RWPE1 (cell line): ENCODE measurements around the gene CERS3.

Experiments used
- CTCF ChIA-PET: fragments of 350-600 bp; sonication (Branson Sonifier 250); formaldehyde crosslinking; extraction: SDS; loops from one replicate; lab custom pipeline; 2021; lab: Yijun Ruan, JAX
- POLR2A ChIA-PET: fragments of 400-600 bp; formaldehyde crosslinking; extraction: SDS; loops from one replicate; lab custom pipeline; 2020; ENCODE audit warnings: antibody characterized with exemption; ENCODE audit not compliant: low non-redundant PET; lab: Yijun Ruan, JAX
- DNase-seq: peaks from one replicate; pipeline ENCODE4 v3.0.0; 2012; ENCODE audit warnings: low spot score
- H3K27ac ChIP-seq: fragments of 450-650 bp; 2 replicates; pipeline ENCODE4 v1.5.1; 2017
- CTCF ChIP-seq: fragments of 450-650 bp; conservative IDR thresholded peaks from 2 replicates; pipeline ENCODE4 v1.5.1; 2017; ENCODE audit warnings: low read depth, mild to moderate bottlenecking

Gene CERS3

GRCh38 chr15:100400996-100401395 is 127.8 kb downstream of the CERS3 start:
- CTCF ChIA-PET, result no interaction called here
- no peak for DNase-seq
- POLR2A ChIA-PET, result no interaction called here
- TF ChIP-seq CTCF, result no peak
- no peak overlapping the region for H3K27ac ChIP-seq

- H3K27ac ChIP-seq, result no peak overlapping the region
- ChIA-PET CTCF (no interaction called here), POLR2A (no interaction called here)
- TF ChIP-seq CTCF, result no peak
- no peak for DNase-seq
Observed at GRCh38 chr15:100394736-100395440, 133.9 kb downstream of the CERS3 start.

GRCh38 chr15:100393008-100393407 is 135.7 kb downstream of the CERS3 start:
- H3K27ac ChIP-seq, result no peak overlapping the region
- CTCF ChIA-PET, result interaction anchor here (0.5 to 0.6 kb wide), 2 partner anchors 298 to 464 kb away, joined by 3 to 5 read pairs; no protein-coding TSS in a partner anchor
- POLR2A ChIA-PET, result no interaction called here
- DNase-seq, result no peak
- no peak for TF ChIP-seq CTCF

- H3K27ac ChIP-seq, result no peak overlapping the region
- no peak for DNase-seq
- ChIA-PET CTCF (interaction anchor here (0.6 kb wide), 1 partner anchor 518 kb away, joined by 3 read pairs; no protein-coding TSS in a partner anchor), POLR2A (no interaction called here)
- TF ChIP-seq CTCF, result no peak
Observed at GRCh38 chr15:100385300-100386050, 143.3 kb downstream of the CERS3 start.

GRCh38 chr15:100384108-100384410 is 144.7 kb downstream of the CERS3 start:
- CTCF ChIA-PET, result interaction anchor here (0.6 to 1.3 kb wide), 6 partner anchors 34 to 456 kb away, joined by 3 to 8 read pairs (median 4); partner anchors contain the start of gene ADAMTS17

More at GRCh38 chr15:100384108-100384410, 144.7 kb downstream of the CERS3 start:
- no peak for DNase-seq
- POLR2A ChIA-PET, result no interaction called here
- peak; percentile 35; the same call in 1 of the 2 replicates for TF ChIP-seq CTCF
- no peak overlapping the region for H3K27ac ChIP-seq
